Keratinocyte (primary cell): ENCODE measurements around the gene LPXN.

Source experiments
- EZH2 ChIP-seq: IDR thresholded peaks from one replicate; pipeline ENCODE4 v1.6.1; 2012; ENCODE audit warnings: inconsistent platforms, mild to moderate bottlenecking, low read length, moderate library complexity
- TF ChIP-seq, protein P1 (sequence below), 3 experiments: IDR thresholded peaks in 1 of 3; conservative IDR thresholded peaks in 1 of 3; optimal IDR thresholded peaks in 1 of 3; 2 replicates in 2 of 3; 3 replicates in 1 of 3; pipeline versions ENCODE3 to v1.5.1; 2011; ENCODE audit warnings: low read length in 3 of 3, mild to moderate bottlenecking in 3 of 3, moderate library complexity in 2 of 3, control low read depth in 1 of 3, inconsistent platforms in 1 of 3; ENCODE audit not compliant: insufficient read depth in 2 of 3; ENCODE audit errors: extremely low read depth in 1 of 3

DNA sequence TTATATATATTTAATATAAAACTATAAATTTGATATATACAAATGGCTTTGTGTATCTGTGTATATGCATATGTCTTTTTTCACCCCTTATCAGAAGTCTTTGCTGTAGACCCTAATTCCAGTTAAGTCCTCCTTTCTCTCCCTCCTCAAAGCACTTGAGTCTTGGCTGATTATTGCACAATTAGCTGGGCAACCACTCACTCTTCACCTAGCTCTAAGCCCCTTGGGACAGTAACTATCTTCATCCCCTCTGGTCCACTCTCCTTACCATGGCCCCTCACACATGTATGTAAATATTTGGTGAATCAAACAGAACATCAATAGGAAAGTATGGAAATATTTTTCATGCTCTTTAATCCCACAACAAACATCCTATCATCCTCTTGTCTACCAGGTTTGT is 66.8 kb downstream of the LPXN start:
- TF ChIP-seq, protein P1, sequence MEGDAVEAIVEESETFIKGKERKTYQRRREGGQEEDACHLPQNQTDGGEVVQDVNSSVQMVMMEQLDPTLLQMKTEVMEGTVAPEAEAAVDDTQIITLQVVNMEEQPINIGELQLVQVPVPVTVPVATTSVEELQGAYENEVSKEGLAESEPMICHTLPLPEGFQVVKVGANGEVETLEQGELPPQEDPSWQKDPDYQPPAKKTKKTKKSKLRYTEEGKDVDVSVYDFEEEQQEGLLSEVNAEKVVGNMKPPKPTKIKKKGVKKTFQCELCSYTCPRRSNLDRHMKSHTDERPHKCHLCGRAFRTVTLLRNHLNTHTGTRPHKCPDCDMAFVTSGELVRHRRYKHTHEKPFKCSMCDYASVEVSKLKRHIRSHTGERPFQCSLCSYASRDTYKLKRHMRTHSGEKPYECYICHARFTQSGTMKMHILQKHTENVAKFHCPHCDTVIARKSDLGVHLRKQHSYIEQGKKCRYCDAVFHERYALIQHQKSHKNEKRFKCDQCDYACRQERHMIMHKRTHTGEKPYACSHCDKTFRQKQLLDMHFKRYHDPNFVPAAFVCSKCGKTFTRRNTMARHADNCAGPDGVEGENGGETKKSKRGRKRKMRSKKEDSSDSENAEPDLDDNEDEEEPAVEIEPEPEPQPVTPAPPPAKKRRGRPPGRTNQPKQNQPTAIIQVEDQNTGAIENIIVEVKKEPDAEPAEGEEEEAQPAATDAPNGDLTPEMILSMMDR (optimal IDR thresholded peaks at IDR 0.05 in 1 of 3, IDR thresholded peaks at IDR 0.05 in 1 of 3, conservative IDR thresholded peaks at IDR 0.05 in 1 of 3; ENCODE audit: extremely low read depth in 1 of 3, insufficient read depth in 2 of 3, low read length in 3 of 3), result no peak
- no peak for TF ChIP-seq EZH2
